ENCODE measurements around the gene GLT8D1.

The GLT8D1 gene

DNA sequence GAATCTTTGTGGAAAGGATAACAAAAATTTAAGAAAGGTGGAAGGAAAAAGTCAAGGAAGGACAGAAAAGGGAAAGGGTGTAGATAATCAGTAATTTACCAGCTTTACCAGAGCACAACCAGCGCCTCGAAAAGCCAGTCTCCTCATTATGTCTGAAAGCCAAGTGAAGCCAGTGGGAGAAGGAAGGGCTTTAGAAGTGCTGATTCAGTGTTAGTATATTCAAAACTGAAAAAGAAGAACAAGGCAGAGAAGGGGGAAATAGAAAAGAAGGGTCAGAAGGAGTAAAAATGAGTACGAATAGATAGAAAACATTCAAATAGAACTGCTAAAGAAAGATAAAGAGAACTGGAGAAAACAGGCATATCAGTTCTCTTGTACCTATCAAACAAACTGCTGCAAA, 24.0 kb downstream of the GLT8D1 start:
- CTCF ChIA-PET = no interaction called here
- TF ChIP-seq ZNF175 (tag by site-specific recombination; IDR thresholded peaks at IDR 0.05) = no peak
- TF ChIP-seq, protein P1, sequence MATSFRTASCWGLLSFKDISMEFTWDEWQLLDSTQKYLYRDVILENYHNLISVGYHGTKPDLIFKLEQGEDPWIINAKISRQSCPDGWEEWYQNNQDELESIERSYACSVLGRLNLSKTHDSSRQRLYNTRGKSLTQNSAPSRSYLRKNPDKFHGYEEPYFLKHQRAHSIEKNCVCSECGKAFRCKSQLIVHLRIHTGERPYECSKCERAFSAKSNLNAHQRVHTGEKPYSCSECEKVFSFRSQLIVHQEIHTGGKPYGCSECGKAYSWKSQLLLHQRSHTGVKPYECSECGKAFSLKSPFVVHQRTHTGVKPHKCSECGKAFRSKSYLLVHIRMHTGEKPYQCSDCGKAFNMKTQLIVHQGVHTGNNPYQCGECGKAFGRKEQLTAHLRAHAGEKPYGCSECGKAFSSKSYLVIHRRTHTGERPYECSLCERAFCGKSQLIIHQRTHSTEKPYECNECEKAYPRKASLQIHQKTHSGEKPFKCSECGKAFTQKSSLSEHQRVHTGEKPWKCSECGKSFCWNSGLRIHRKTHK (tag by site-specific recombination; IDR thresholded peaks at IDR 0.05) = no peak
- TF ChIP-seq ZNF626 (tag by site-specific recombination; IDR thresholded peaks at IDR 0.05) = no peak
- TF ChIP-seq ZNF148 (tag by site-specific recombination; IDR thresholded peaks at IDR 0.05; ENCODE audit: borderline replicate concordance) = no peak
- TF ChIP-seq ZNF670 (tag by site-specific recombination; IDR thresholded peaks at IDR 0.05; ENCODE audit: low read depth) = no peak
- TF ChIP-seq ZBTB21 (tag by site-specific recombination; IDR thresholded peaks at IDR 0.05) = no peak
- no peak for TF ChIP-seq KLF9 (tag by site-specific recombination; IDR thresholded peaks at IDR 0.05; ENCODE audit: low read depth)
- no peak for TF ChIP-seq MEIS1 (CRISPR knock-in tag; IDR thresholded peaks at IDR 0.05; ENCODE audit: borderline replicate concordance)
- TF ChIP-seq, protein P2, sequence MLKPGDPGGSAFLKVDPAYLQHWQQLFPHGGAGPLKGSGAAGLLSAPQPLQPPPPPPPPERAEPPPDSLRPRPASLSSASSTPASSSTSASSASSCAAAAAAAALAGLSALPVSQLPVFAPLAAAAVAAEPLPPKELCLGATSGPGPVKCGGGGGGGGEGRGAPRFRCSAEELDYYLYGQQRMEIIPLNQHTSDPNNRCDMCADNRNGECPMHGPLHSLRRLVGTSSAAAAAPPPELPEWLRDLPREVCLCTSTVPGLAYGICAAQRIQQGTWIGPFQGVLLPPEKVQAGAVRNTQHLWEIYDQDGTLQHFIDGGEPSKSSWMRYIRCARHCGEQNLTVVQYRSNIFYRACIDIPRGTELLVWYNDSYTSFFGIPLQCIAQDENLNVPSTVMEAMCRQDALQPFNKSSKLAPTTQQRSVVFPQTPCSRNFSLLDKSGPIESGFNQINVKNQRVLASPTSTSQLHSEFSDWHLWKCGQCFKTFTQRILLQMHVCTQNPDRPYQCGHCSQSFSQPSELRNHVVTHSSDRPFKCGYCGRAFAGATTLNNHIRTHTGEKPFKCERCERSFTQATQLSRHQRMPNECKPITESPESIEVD (tag by site-specific recombination; IDR thresholded peaks at IDR 0.05) = no peak
- TF ChIP-seq GLIS1 (tag by site-specific recombination; IDR thresholded peaks at IDR 0.05) = no peak
- TF ChIP-seq ZNF510 (tag by site-specific recombination; IDR thresholded peaks at IDR 0.05; ENCODE audit: insufficient replicate concordance) = no peak
- TF ChIP-seq ZNF658 (tag by site-specific recombination; IDR thresholded peaks at IDR 0.05) = no peak
- TF ChIP-seq, protein P3, sequence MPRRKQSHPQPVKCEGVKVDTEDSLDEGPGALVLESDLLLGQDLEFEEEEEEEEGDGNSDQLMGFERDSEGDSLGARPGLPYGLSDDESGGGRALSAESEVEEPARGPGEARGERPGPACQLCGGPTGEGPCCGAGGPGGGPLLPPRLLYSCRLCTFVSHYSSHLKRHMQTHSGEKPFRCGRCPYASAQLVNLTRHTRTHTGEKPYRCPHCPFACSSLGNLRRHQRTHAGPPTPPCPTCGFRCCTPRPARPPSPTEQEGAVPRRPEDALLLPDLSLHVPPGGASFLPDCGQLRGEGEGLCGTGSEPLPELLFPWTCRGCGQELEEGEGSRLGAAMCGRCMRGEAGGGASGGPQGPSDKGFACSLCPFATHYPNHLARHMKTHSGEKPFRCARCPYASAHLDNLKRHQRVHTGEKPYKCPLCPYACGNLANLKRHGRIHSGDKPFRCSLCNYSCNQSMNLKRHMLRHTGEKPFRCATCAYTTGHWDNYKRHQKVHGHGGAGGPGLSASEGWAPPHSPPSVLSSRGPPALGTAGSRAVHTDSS (tag by site-specific recombination; IDR thresholded peaks at IDR 0.05) = no peak
- TF ChIP-seq, protein P4, sequence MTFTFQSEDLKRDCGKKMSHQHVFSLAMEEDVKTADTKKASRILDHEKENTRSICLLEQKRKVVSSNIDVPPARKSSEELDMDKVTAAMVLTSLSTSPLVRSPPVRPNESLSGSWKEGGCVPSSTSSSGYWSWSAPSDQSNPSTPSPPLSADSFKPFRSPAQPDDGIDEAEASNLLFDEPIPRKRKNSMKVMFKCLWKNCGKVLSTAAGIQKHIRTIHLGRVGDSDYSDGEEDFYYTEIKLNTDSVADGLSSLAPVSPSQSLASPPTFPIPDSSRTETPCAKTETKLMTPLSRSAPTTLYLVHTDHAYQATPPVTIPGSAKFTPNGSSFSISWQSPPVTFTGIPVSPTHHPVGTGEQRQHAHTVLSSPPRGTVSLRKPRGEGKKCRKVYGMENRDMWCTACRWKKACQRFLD (tag by site-specific recombination; IDR thresholded peaks at IDR 0.05) = no peak
- no peak for TF ChIP-seq ZNF350 (tag by site-specific recombination; IDR thresholded peaks at IDR 0.05)
- no peak for TF ChIP-seq ZNF174 (tag by site-specific recombination; IDR thresholded peaks at IDR 0.05)
- Histone ChIP-seq H3K9me3 (ENCODE audit: control insufficient read depth, insufficient read depth, low read depth, low read length) (no peaks in the 10 kb centered on the region), H3K4me3 (ENCODE audit: low read depth, low read length) (no peak overlapping the region), H3K4me1 (ENCODE audit: control insufficient read depth, insufficient read depth, low read length) (peaks cover 2% of the 10 kb centered on the region; the same call in 1 of the 2 replicates), H3K36me3 (ENCODE audit: control insufficient read depth in 2 of 2, insufficient read depth in 1 of 2, low read length in 2 of 2) (peaks cover 9 to 57% of the 10 kb centered on the region in 2 experiments), H3K27ac (ENCODE audit: extremely low read depth, low read depth, low read length) (no peak overlapping the region)
- POLR2A ChIA-PET = no interaction called here

DNA sequence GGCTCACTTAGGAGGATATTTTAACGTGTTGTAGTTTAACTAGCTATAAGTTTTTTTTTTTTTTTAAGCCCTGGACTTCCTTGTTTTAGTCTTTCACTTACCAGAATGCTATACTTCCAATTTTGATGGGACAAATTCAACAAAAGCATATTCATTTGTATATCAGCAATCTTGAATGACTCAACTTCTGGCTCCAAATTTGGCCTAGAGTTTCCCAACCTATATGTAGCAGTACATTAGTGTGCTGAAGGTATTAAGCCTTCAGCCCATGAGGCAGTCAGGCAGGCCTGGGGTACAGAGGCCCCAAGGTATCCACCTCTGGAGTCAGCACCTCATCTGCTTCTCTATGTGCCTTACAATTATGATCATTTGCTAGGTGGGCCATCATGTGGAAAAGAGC, 25.8 kb downstream of the GLT8D1 start:
- ChIA-PET CTCF (no interaction called here), POLR2A (no interaction called here)
- Histone ChIP-seq H3K9me3 (ENCODE audit: control insufficient read depth, insufficient read depth, low read depth, low read length) (no peaks in the 10 kb centered on the region), H3K4me3 (ENCODE audit: low read depth, low read length) (no peak overlapping the region), H3K4me1 (ENCODE audit: control insufficient read depth, insufficient read depth, low read length) (peaks cover 2% of the 10 kb centered on the region; the same call in 1 of the 2 replicates), H3K36me3 (ENCODE audit: control insufficient read depth in 2 of 2, insufficient read depth in 1 of 2, low read length in 2 of 2) (peaks cover 9 to 68% of the 10 kb centered on the region in 2 experiments), H3K27ac (ENCODE audit: extremely low read depth, low read depth, low read length) (no peak overlapping the region)
- no peak for TF ChIP-seq ZFP37 (tag by site-specific recombination; IDR thresholded peaks at IDR 0.05)
- no peak for TF ChIP-seq BCL11A (tag by site-specific recombination; IDR thresholded peaks at IDR 0.05; ENCODE audit: low read depth)
- no peak for TF ChIP-seq ZBTB48 (tag by site-specific recombination; IDR thresholded peaks at IDR 0.05)
- no peak for TF ChIP-seq ZNF830 (tag by site-specific recombination; IDR thresholded peaks at IDR 0.05; ENCODE audit: low read depth)
- TF ChIP-seq ZNF664 (tag by site-specific recombination; IDR thresholded peaks at IDR 0.05) = no peak
- no peak for TF ChIP-seq ZBTB10 (tag by site-specific recombination; IDR thresholded peaks at IDR 0.05)
- no peak for TF ChIP-seq ZNF843 (tag by site-specific recombination; IDR thresholded peaks at IDR 0.05)
- TF ChIP-seq ZBTB8A (tag by site-specific recombination; IDR thresholded peaks at IDR 0.05) = no peak
- no peak for TF ChIP-seq ZNF501 (tag by site-specific recombination; IDR thresholded peaks at IDR 0.05)
- no peak for TF ChIP-seq YY2 (tag by site-specific recombination; IDR thresholded peaks at IDR 0.05)
